H54 (cell line): ENCODE measurements around the gene SSR2.

ENCODE experiments used
- DNase-seq: peaks from one replicate; pipeline ENCODE4 v3.0.0; 2011; ENCODE audit warnings: low spot score, mixed read lengths; ENCODE audit not compliant: insufficient read length
- FAIRE-seq: peaks from 3 replicates; lab custom pipeline; 2011; peaks lifted over from hg19 to GRCh38; lab: Jason Lieb, UNC
- POLR2A ChIP-seq: IDR thresholded peaks from 2 replicates; pipeline ENCODE4 v1.6.1; 2011; ENCODE audit warnings: low read depth, mild to moderate bottlenecking, low read length

The SSR2 gene

DNA sequence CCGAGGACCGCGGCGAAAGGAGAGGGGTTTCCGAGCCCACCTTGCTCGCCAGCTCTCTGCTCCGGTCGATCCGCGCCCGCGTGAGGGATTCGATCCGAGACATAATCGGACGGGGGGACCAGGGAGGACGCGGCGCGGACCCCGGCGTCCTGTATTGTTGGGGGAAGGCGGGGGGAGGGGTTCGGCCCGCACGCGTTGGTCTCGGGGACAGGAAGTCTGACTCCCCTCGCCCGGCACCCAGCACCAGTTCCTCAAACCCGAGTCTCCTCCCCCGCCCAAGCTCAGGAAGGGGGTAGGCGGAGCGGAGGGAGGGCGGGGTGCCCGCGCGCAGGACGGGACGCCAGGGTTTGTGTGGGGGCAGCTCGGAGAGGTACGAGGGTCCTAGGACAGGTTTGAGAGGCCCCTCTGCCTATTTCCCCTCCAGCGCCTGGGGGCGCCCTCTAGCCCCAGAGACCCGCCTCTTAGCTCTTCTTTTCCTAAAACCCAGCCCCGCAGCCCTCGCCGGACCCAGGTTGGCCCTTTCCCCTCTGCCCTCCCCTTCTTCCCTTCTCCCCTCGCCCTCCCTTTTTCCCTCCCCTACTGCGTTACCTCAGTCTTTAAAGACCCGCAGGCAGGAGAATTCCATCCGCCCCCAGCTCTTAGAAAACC, 42.3 kb downstream of the SSR2 start, which contains the start of gene ARHGEF2:
ARHGEF2 (minus strand) TSS at position 223 of the 648 bp plus-strand sequence; CDS start at position 103, 120 bp downstream.
- no peak for FAIRE-seq

GRCh38 chr1:155977690-155978324, 42.9 kb downstream of the SSR2 start:
- FAIRE-seq (no peak), DNase-seq (no peak)
- TF ChIP-seq POLR2A, result peak; percentile 28; the same call in 1 of the 2 replicates

More for the DNA sequence above, 42.3 kb downstream of the SSR2 start, which contains the start of gene ARHGEF2:
- TF ChIP-seq POLR2A, result peak; percentile 74
- DNase-seq, result peak; percentile 81

- no peak for DNase-seq
- no peak for TF ChIP-seq POLR2A
- FAIRE-seq, result no peak
These were observed 43.6 kb downstream of the SSR2 start for GRCh38 chr1:155976913-155977689.

DNA sequence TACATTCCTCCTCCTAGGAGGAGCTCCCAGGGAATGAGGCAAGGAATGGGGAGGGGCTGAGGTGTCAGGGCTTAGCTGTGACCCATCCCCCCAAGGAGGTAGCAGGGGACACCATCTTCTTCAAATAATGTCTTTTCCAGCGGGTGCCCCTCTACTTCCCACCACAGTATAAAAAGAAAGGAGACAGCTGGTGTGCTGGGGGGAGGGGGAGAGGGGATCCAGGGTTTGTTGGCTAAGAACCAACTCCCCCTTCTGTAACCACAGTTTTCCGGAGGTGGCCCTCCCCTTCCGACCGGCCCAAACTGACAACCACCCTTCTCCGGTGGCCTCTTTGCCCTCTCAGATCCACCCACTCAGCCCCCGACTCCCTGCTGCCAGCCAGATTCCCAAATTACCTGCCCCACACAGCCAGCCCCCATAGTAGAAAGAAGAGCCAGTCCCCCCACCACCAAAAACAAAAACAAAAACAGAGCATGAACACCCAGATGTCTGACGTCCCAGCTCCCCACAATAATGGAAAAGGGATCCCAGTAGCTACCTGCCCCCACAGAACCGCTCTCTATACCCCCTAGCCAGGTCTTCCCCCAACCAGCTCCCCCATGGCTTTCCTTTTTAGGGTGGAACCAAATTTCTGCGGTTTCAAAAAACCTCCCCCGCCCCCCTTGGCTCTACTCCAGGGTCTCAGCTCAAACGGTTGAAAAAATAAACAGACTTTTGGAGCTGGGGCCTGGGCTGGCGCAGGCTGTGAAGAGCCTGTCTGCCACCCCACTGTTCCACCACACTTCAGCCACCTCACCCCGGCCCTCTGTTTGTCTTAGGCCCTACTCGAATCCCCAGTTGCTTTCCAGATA, 44.5 kb downstream of the SSR2 start:
- DNase-seq, result peak; percentile 59
- FAIRE-seq, result no peak
- TF ChIP-seq POLR2A, result no peak

DNA sequence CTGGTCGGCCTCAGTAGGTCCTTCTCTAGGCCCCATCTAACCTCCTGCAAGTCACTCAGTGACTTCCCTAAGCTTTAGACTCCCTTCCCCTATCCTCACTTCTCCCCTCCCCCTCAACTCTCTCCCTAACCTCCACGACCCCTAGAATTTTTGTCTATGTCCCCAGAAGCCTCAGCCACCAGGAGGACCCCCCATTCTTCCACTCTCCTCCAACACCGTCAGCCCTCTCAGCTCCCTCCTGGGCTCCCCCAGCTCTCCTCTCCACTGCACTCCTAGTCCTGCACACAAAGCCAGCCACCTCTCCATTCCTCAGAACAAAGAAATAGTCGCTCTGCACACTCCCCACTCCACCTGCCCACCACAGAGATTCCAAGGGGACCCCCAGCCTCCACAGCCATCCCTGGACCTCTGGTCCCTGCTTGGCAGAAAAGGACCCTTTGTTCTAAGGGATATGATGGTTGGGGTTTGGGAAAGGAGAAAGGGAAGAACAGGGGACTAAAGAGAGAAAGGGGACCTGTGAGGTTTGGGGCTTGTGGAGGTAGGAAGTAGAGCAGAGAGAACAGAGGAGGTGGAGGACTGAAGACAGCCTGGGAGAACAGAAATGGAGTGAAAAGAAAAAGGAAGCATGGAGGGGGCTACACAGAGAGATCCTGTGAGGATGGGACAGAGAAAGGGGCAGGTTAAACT, 45.2 kb downstream of the SSR2 start:
- DNase-seq (no peak), FAIRE-seq (no peak)
- no peak for TF ChIP-seq POLR2A

DNA sequence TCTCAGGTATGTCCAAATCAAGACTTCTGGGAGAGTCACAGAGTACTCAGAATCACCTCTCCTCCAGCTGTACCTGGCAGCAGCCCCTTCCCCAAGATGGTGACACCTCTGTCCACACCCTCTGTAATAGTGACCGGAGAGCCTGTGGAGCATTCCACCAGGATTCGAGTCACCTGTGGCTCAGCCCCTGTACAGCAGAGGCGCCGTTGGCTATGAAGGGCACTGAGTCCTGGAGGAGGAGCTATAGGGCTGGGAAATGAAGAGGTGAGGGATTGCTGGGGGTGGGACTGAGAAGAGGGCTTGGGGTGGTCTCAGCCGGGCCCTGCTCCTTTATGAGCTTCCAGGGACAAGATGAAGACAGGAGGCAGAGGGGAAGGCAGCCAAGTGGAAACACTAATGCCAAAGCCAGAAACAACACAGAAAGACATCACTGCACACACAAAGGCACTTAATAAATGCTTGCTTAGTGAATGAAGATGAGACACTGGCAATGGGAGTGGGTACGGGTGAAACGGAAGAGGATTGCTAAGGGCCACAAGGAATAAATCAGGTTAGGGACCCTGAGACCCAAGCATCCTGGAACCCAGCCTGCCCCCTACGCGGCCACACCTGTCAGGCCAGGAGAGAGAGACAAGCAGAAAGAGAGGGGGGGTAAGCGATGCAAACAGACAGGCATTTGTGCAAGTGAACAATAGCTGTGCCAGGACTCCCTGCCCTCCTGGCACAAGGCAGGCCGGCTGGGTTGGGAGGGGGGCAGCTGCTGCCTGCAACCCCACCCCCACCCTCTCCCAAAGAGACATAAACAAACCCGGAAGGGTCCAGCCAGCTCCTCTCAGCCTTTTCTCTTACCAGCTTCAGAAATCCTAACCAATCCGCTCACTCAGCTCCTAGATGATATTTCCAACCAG, 46.3 kb downstream of the SSR2 start:
- no peak for DNase-seq
- TF ChIP-seq POLR2A, result no peak
- no peak for FAIRE-seq

- DNase-seq, result no peak
- FAIRE-seq, result no peak
- no peak for TF ChIP-seq POLR2A
These were observed 47.0 kb downstream of the SSR2 start for GRCh38 chr1:155973723-155974122.

GRCh38 chr1:155971910-155972809, 48.6 kb downstream of the SSR2 start:
- DNase-seq (no peak), FAIRE-seq (no peak)
- no peak for TF ChIP-seq POLR2A

GRCh38 chr1:155970531-155971167, 50.1 kb downstream of the SSR2 start:
- DNase-seq (peak; percentile 88), FAIRE-seq (no peak)
- 0 out of 2 replicates have a peak, but pooled peaks have one; percentile 20 for TF ChIP-seq POLR2A

GRCh38 chr1:155969377-155969791, 51.4 kb downstream of the SSR2 start:
- FAIRE-seq, result no peak
- no peak for DNase-seq
- TF ChIP-seq POLR2A, result no peak

- no peak for FAIRE-seq
- no peak for TF ChIP-seq POLR2A
- no peak for DNase-seq
These were observed 52.1 kb downstream of the SSR2 start for GRCh38 chr1:155968670-155969069.
